GM23338 (cell line): ENCODE results near the gene SLC34A3. TPM values are rescaled to one million over a fixed set of nuclear protein-coding genes. Genes with fewer than 3 reads are reported as not detected.

ENCODE experiments used
- ATAC-seq: fragments of 200-7000 bp; cut with Tn5 transposase; 3 replicates; pipeline ENCODE4 v1.9.1; 2020
- DNase-seq: peaks from one replicate; pipeline ENCODE4 v3.0.0-alpha.2; 2015; ENCODE audit warnings: low spot score
- H2AFZ ChIP-seq: fragments of 200-600 bp; sonication (generic); 2 replicates; pipeline ENCODE4 v1.8.0; 2016; ENCODE audit warnings: antibody characterized with exemption, mild to moderate bottlenecking, moderate library complexity
- H3F3A ChIP-seq: fragments of 200-600 bp; sonication (generic); replicated peaks from 2 replicates; pipeline ENCODE4 v1.8.0; 2017; ENCODE audit warnings: antibody characterized with exemption, mixed run types, low read depth
- H3K27ac ChIP-seq: fragments of 200-600 bp; sonication (generic); 2 replicates; pipeline ENCODE4 v1.6.1; 2016; ENCODE audit warnings: low read depth
- H3K27me3 ChIP-seq: fragments of 200-600 bp; sonication (generic); 2 replicates; pipeline ENCODE4 v1.8.0; 2016; ENCODE audit warnings: mild to moderate bottlenecking, mixed run types, moderate library complexity; ENCODE audit not compliant: insufficient read depth
- H3K36me3 ChIP-seq: fragments of 200-600 bp; sonication (generic); 2 replicates; pipeline ENCODE4 v1.8.0; 2016; ENCODE audit warnings: mild to moderate bottlenecking; ENCODE audit not compliant: insufficient read depth
- H3K4me1 ChIP-seq: fragments of 200-600 bp; sonication (generic); 2 replicates; pipeline ENCODE4 v1.8.0; 2016; ENCODE audit warnings: mild to moderate bottlenecking, moderate library complexity; ENCODE audit not compliant: insufficient read depth
- H3K4me2 ChIP-seq: fragments of 200-600 bp; sonication (generic); 2 replicates; pipeline ENCODE4 v1.7.1; 2017; ENCODE audit warnings: mixed run types
- H3K4me3 ChIP-seq: fragments of 200-600 bp; sonication (generic); 2 replicates; pipeline ENCODE4 v1.6.1; 2016; ENCODE audit warnings: mixed run types
- H3K79me2 ChIP-seq: fragments of 200-600 bp; sonication (generic); replicated peaks from 2 replicates; pipeline ENCODE4 v1.8.0; 2017; ENCODE audit warnings: mild to moderate bottlenecking; ENCODE audit not compliant: insufficient read depth
- H3K9me2 ChIP-seq: fragments of 200-600 bp; sonication (generic); 2 replicates; pipeline ENCODE4 v1.8.0; 2017; ENCODE audit not compliant: insufficient read depth
- H4K20me1 ChIP-seq: fragments of 200-600 bp; sonication (generic); replicated peaks from 2 replicates; pipeline ENCODE4 v1.8.0; 2017; ENCODE audit warnings: mild to moderate bottlenecking; ENCODE audit not compliant: insufficient read depth
- H3K27ac Mint-ChIP-seq: 2 replicates; pipeline ENCODE4 v1.8.0; 2020; ENCODE audit warnings: inconsistent platforms, mild to moderate bottlenecking, moderate library complexity, mixed read lengths
- H3K27me3 Mint-ChIP-seq: 3 replicates; pipeline ENCODE4 v1.8.0; 2022; ENCODE audit warnings: low read depth, mild to moderate bottlenecking, moderate library complexity, mixed read lengths, inconsistent platforms; ENCODE audit not compliant: insufficient read depth, poor library complexity
- H3K36me3 Mint-ChIP-seq: 3 replicates; pipeline ENCODE4 v1.8.0; 2021; ENCODE audit warnings: low read depth, mild to moderate bottlenecking, inconsistent platforms, moderate library complexity, mixed read lengths
- H3K4me1 Mint-ChIP-seq: 3 replicates; pipeline ENCODE4 v1.8.0; 2020; ENCODE audit warnings: mild to moderate bottlenecking, inconsistent platforms, mixed read lengths
- H3K4me3 Mint-ChIP-seq: 3 replicates; pipeline ENCODE4 v1.8.0; 2021; ENCODE audit warnings: moderate library complexity, mild to moderate bottlenecking, inconsistent platforms, mixed read lengths
- H3K9me3 Mint-ChIP-seq: 3 replicates; pipeline ENCODE4 v1.8.0; 2020; ENCODE audit warnings: moderate library complexity, mild to moderate bottlenecking, inconsistent platforms, mixed read lengths
- CREB1 ChIP-seq: fragments of 250-450 bp; sonication (Bioruptor Pico); IDR thresholded peaks from 2 replicates; pipeline ENCODE4 v1.5.0; 2020; ENCODE audit warnings: low read depth, mild to moderate bottlenecking, moderate library complexity
- CTCF ChIP-seq, 2 experiments: fragments of 200-600 bp in 1 of 2; sonication (generic) in 1 of 2; conservative IDR thresholded peaks; 2 replicates each; pipeline versions ENCODE4 v1.5.1 to v1.6.1; 2016 to 2017; ENCODE audit warnings: antibody characterized with exemption in 2 of 2, low read depth in 2 of 2, mild to moderate bottlenecking in 2 of 2, moderate library complexity in 1 of 2
- ETS1 ChIP-seq: IDR thresholded peaks from 2 replicates; pipeline ENCODE4 v1.6.1; 2016; ENCODE audit warnings: antibody characterized with exemption
- POLR2AphosphoS5 ChIP-seq: IDR thresholded peaks from 2 replicates; pipeline ENCODE4 v1.6.1; 2016; ENCODE audit warnings: antibody characterized with exemption, low read depth
- STAT1 ChIP-seq: IDR thresholded peaks from one replicate; pipeline ENCODE4 v1.6.1; 2016; ENCODE audit warnings: antibody characterized with exemption; ENCODE audit not compliant: unreplicated experiment
- ZNF114 ChIP-seq: fragments of 250-450 bp; sonication (Bioruptor Pico); IDR thresholded peaks from 2 replicates; pipeline ENCODE4 v1.5.0; 2020; ENCODE audit warnings: mild to moderate bottlenecking, moderate library complexity
- ZNF462 ChIP-seq: fragments of 250-450 bp; sonication (Bioruptor Pico); IDR thresholded peaks from 2 replicates; pipeline ENCODE4 v1.5.0; 2020; ENCODE audit warnings: mild to moderate bottlenecking, moderate library complexity
- polyA plus RNA-seq: library from polyadenylated mRNA; unstranded; fragments of >200 nt; fragmentation: Nextera tagmentation; extraction: Ambion mirVana; gene quantifications from 2 replicates; pipeline ENCODE4 v1.2.1, GENCODE V29; 2016
- total RNA-seq: library from RNA; depleted of rRNA; stranded (reverse); fragments of >200 nt; shearing (Covaris generic); gene quantifications from 2 replicates; pipeline ENCODE4 v1.2.3, GENCODE V29; 2014

The SLC34A3 gene
- total and polyA plus RNA-seq, 2 experiments from 2014 or later, result not detected

GRCh38 chr9:137240318-137240840 lies 9.7 kb downstream of the SLC34A3 start:
- peaks cover 29% of the 10 kb centered on the region for H3K79me2 ChIP-seq
- peak overlapping the region; percentile 87 for H3K4me3 ChIP-seq
- peak; percentile 7 for ATAC-seq
- TF ChIP-seq CREB1 (CRISPR knock-in tag), result no peak
- peak in 1 of 2 experiments; percentile 16; a peak in 1 of 4 replicates for TF ChIP-seq CTCF (conservative IDR thresholded peaks at IDR 0.05; ENCODE audit: low read depth in 2 of 2)
- H4K20me1 ChIP-seq, result peaks cover 16% of the 10 kb centered on the region
- H3K9me2 ChIP-seq, result no peaks in the 10 kb centered on the region
- 0 out of 2 replicates have a peak, but pooled peaks cover 29% of the 10 kb centered on the region for H3F3A ChIP-seq
- peak overlapping the region; percentile 47 for H2AFZ ChIP-seq
- Mint-ChIP-seq H3K4me3 (peak overlapping the region; percentile 81; the same call in 2 of the 3 replicates), H3K9me3 (no peaks in the 10 kb centered on the region), H3K27me3 (peaks cover 25% of the 10 kb centered on the region), H3K27ac (no peak overlapping the region), H3K36me3 (peaks cover 31% of the 10 kb centered on the region), H3K4me1 (peaks cover 37% of the 10 kb centered on the region)
- peaks cover 27% of the 10 kb centered on the region; the same call in 1 of the 2 replicates for H3K4me1 ChIP-seq
- 0 out of 2 replicates have a peak overlapping the region, but pooled peaks have one; percentile 66 for H3K27ac ChIP-seq
- no peak for DNase-seq
- H3K36me3 ChIP-seq, result no peaks in the 10 kb centered on the region
- H3K4me2 ChIP-seq, result peak overlapping the region; percentile 99
- no peaks in the 10 kb centered on the region for H3K27me3 ChIP-seq

- H3K27ac Mint-ChIP-seq, result peak within 1 kb of the TSS; percentile 89
- Histone ChIP-seq H3K4me3 (peak within 1 kb of the TSS; percentile 89), H3K9me2 (no peaks in the 10 kb centered on the region), H3F3A (0 out of 2 replicates have a peak, but pooled peaks cover 29% of the 10 kb centered on the region), H3K27me3 (no peaks in the 10 kb centered on the region), H3K4me1 (peaks cover 27% of the 10 kb centered on the region; the same call in 1 of the 2 replicates), H3K4me2 (peak within 1 kb of the TSS; percentile 99), H2AFZ (peak within 1 kb of the TSS; percentile 47), H3K36me3 (no peaks in the 10 kb centered on the region), H3K27ac (peak within 1 kb of the TSS; percentile 66; the same call in 1 of the 2 replicates), H3K79me2 (peaks cover 29% of the 10 kb centered on the region), H4K20me1 (peaks cover 16% of the 10 kb centered on the region)
- ATAC-seq (peak; percentile 68), DNase-seq (peak; percentile 99)
- peaks cover 39% of the 10 kb centered on the region for H3K4me1 Mint-ChIP-seq
- H3K27me3 Mint-ChIP-seq, result peaks cover 28% of the 10 kb centered on the region
- H3K9me3 Mint-ChIP-seq, result no peaks in the 10 kb centered on the region
- H3K4me3 Mint-ChIP-seq, result peak within 1 kb of the TSS; percentile 86
- TF ChIP-seq ZNF462 (CRISPR knock-in tag) (no peak), ZNF114 (CRISPR knock-in tag) (no peak), STAT1 (no peak), ETS1 (peak; percentile 44; the same call in 1 of the 2 replicates), POLR2AphosphoS5 (peak; percentile 100), CREB1 (CRISPR knock-in tag) (peak; percentile 9; the same call in 1 of the 2 replicates)
- H3K36me3 Mint-ChIP-seq, result peaks cover 31% of the 10 kb centered on the region
Observed at GRCh38 chr9:137240841-137241489, 10.3 kb downstream of the SLC34A3 start, which contains the start of gene TUBB4B. TSS of gene TUBB4B (plus strand) at chr9:137241287. CDS start at chr9:137241361, 74 bp downstream.
